H1 (cell line): Measurements from ENCODE around the gene ATG2B. TPM values are rescaled to one million over a fixed set of nuclear protein-coding genes. Genes with fewer than 3 reads are reported as not detected.

Experiments
- CTCF ChIA-PET: fragments of 300-600 bp; sonication (Branson Sonifier 250); formaldehyde crosslinking; loops from one replicate; lab custom pipeline; 2021; ENCODE audit not compliant: partially characterized antibody; lab: Charles Lee
- POLR2A ChIA-PET: fragments of 300-600 bp; sonication (Branson Sonifier 250); formaldehyde crosslinking; loops from one replicate; lab custom pipeline; 2021; ENCODE audit warnings: inconsistent platforms; ENCODE audit not compliant: partially characterized antibody; lab: Charles Lee
- DNase-seq, 2 experiments: peaks; one replicate each; pipeline versions ENCODE4 v3.0.0 to v3.0.0-alpha.2; 2010 to 2022; ENCODE audit warnings: low spot score in 2 of 2, low read depth in 1 of 2, mixed read lengths in 1 of 2
- FAIRE-seq: peaks from 2 replicates; lab custom pipeline; 2011; peaks lifted over from hg19 to GRCh38; lab: Jason Lieb, UNC
- H2AFZ ChIP-seq: 2 replicates; pipeline ENCODE4 v1.8.1; 2012; ENCODE audit warnings: low read length, inconsistent platforms
- H2AK5ac ChIP-seq: 2 replicates; pipeline ENCODE4 v1.6.1; 2013; ENCODE audit warnings: low read depth, low read length
- H2BK120ac ChIP-seq: replicated peaks from 2 replicates; pipeline ENCODE3; 2013; ENCODE audit warnings: low read depth, low read length, inconsistent platforms
- H2BK12ac ChIP-seq: 2 replicates; pipeline ENCODE4 v1.6.1; 2013; ENCODE audit warnings: low read depth, low read length
- H2BK15ac ChIP-seq: 2 replicates; pipeline ENCODE4 v1.6.1; 2013; ENCODE audit warnings: low read length
- H2BK20ac ChIP-seq: 2 replicates; pipeline ENCODE4 v1.6.1; 2013; ENCODE audit warnings: low read length
- H2BK5ac ChIP-seq: 2 replicates; pipeline ENCODE4 v1.6.1; 2013; ENCODE audit warnings: low read depth, low read length
- H3K14ac ChIP-seq: 2 replicates; pipeline ENCODE4 v1.6.1; 2013; ENCODE audit warnings: inconsistent platforms; ENCODE audit not compliant: insufficient read length
- H3K18ac ChIP-seq: 2 replicates; pipeline ENCODE4 v1.6.1; 2013; ENCODE audit warnings: low read length; ENCODE audit errors: extremely low read depth
- H3K23ac ChIP-seq: 2 replicates; pipeline ENCODE4 v1.6.1; 2013; ENCODE audit warnings: inconsistent platforms; ENCODE audit not compliant: insufficient read length
- H3K23me2 ChIP-seq: 2 replicates; pipeline ENCODE4 v1.6.1; 2013; ENCODE audit warnings: low read depth, low read length
- H3K27ac ChIP-seq: 2 replicates; pipeline ENCODE4 v1.6.1; 2011; ENCODE audit warnings: low read depth, low read length, inconsistent platforms
- H3K27me3 ChIP-seq, 4 experiments: replicated peaks in 1 of 4; 1 replicate in 1 of 4; 2 replicates in 3 of 4; pipeline versions ENCODE4 v1.6.1 to v1.8.1; 2011 to 2013; ENCODE audit warnings: low read length in 3 of 4, mild to moderate bottlenecking in 3 of 4, inconsistent platforms in 2 of 4, mixed read lengths in 2 of 4, moderate library complexity in 1 of 4; ENCODE audit not compliant: control insufficient read depth in 3 of 4, insufficient read depth in 3 of 4; ENCODE audit errors: extremely low read depth in 1 of 4
- H3K36me3 ChIP-seq, 4 experiments: 2 replicates each; pipeline versions ENCODE4 v1.6.1 to v1.8.1; 2011 to 2013; ENCODE audit warnings: mild to moderate bottlenecking in 4 of 4, low read length in 3 of 4, moderate library complexity in 2 of 4, control low read depth in 1 of 4, inconsistent platforms in 1 of 4; ENCODE audit not compliant: insufficient read depth in 4 of 4, control insufficient read depth in 2 of 4
- H3K4ac ChIP-seq: replicated peaks from 2 replicates; pipeline ENCODE3; 2013; ENCODE audit warnings: low read length, low read depth, mixed read lengths, inconsistent platforms; ENCODE audit not compliant: insufficient read length
- H3K4me1 ChIP-seq, 4 experiments: replicated peaks in 1 of 4; 1 replicate in 1 of 4; 2 replicates in 3 of 4; pipeline versions ENCODE4 v1.6.1 to v1.8.1; 2011 to 2013; ENCODE audit warnings: low read length in 3 of 4, inconsistent platforms in 2 of 4, mixed read lengths in 1 of 4; ENCODE audit not compliant: insufficient read depth in 4 of 4, control insufficient read depth in 3 of 4
- H3K4me2 ChIP-seq, 2 experiments: 2 replicates each; pipeline versions ENCODE4 v1.6.1 to v1.8.1; 2011 to 2013; ENCODE audit warnings: low read depth in 2 of 2, low read length in 2 of 2, control low read depth in 1 of 2, inconsistent platforms in 1 of 2, mild to moderate bottlenecking in 1 of 2; ENCODE audit not compliant: insufficient read depth in 1 of 2
- H3K4me3 ChIP-seq, 4 experiments: fragments of 200-600, 300-600 bp in 1 of 4; sonication (generic), shearing (Covaris generic), sonication (Bioruptor Twin) in 1 of 4; 2 replicates each; pipeline versions ENCODE4 v1.5.1 to v1.8.1; 2011 to 2016; ENCODE audit warnings: low read length in 4 of 4, low read depth in 3 of 4, control low read depth in 2 of 4, inconsistent platforms in 2 of 4, mild to moderate bottlenecking in 2 of 4, mixed read lengths in 1 of 4, moderate library complexity in 1 of 4; ENCODE audit not compliant: insufficient read depth in 2 of 4; ENCODE audit errors: extremely low read depth in 1 of 4
- H3K56ac ChIP-seq: replicated peaks from 2 replicates; pipeline ENCODE3; 2013; ENCODE audit warnings: low read depth, mild to moderate bottlenecking, mixed read lengths, low read length, inconsistent platforms; ENCODE audit not compliant: insufficient read length
- H3K79me1 ChIP-seq: 2 replicates; pipeline ENCODE4 v1.6.1; 2013; ENCODE audit warnings: low read depth, low read length, control low read depth
- H3K79me2 ChIP-seq, 2 experiments: 2 replicates each; pipeline versions ENCODE4 v1.6.1 to v1.8.1; 2012 to 2013; ENCODE audit warnings: low read length in 2 of 2, mild to moderate bottlenecking in 2 of 2, inconsistent platforms in 1 of 2; ENCODE audit not compliant: insufficient read depth in 2 of 2, control insufficient read depth in 1 of 2
- H3K9ac ChIP-seq, 4 experiments: replicated peaks in 1 of 4; 1 replicate in 1 of 4; 2 replicates in 3 of 4; pipeline versions ENCODE4 v1.6.1 to v1.8.1; 2011 to 2013; ENCODE audit warnings: low read depth in 3 of 4, low read length in 3 of 4, control low read depth in 2 of 4, mild to moderate bottlenecking in 2 of 4, moderate library complexity in 2 of 4, inconsistent platforms in 1 of 4; ENCODE audit errors: extremely low read depth in 1 of 4
- H3K9me3 ChIP-seq, 2 experiments: 2 replicates each; pipeline versions ENCODE4 v1.6.1 to v1.8.1; 2012 to 2013; ENCODE audit warnings: mild to moderate bottlenecking in 2 of 2, moderate library complexity in 2 of 2, control low read depth in 1 of 2, inconsistent platforms in 1 of 2, low read depth in 1 of 2, low read length in 1 of 2, mixed read lengths in 1 of 2; ENCODE audit not compliant: insufficient read depth in 2 of 2
- H4K20me1 ChIP-seq, 2 experiments: replicated peaks in 1 of 2; 2 replicates each; pipeline versions ENCODE3 to v1.8.1; 2011 to 2013; ENCODE audit warnings: inconsistent platforms in 2 of 2, low read length in 2 of 2, mild to moderate bottlenecking in 1 of 2; ENCODE audit not compliant: insufficient read depth in 2 of 2, control insufficient read depth in 1 of 2
- H4K5ac ChIP-seq: 2 replicates; pipeline ENCODE4 v1.6.1; 2013; ENCODE audit warnings: low read length, low read depth, mixed read lengths, inconsistent platforms; ENCODE audit not compliant: insufficient read length
- H4K8ac ChIP-seq: 2 replicates; pipeline ENCODE4 v1.8.0; 2013; ENCODE audit warnings: mild to moderate bottlenecking, moderate library complexity, low read length, inconsistent platforms; ENCODE audit not compliant: insufficient read depth; ENCODE audit errors: extremely low read depth
- H4K91ac ChIP-seq: replicated peaks from 2 replicates; pipeline ENCODE3; 2013; ENCODE audit warnings: low read length, mixed read lengths, inconsistent platforms; ENCODE audit not compliant: insufficient read length
- HDAC2 ChIP-seq, 2 experiments: fragments of 300-600 bp in 1 of 2; sonication (generic) in 1 of 2; IDR thresholded peaks; 2 replicates each; pipeline ENCODE4 v1.6.1; 2011 to 2012; ENCODE audit warnings: low read depth in 2 of 2, low read length in 2 of 2, mild to moderate bottlenecking in 2 of 2, moderate library complexity in 2 of 2, borderline replicate concordance in 1 of 2, inconsistent platforms in 1 of 2
- JUND ChIP-seq: IDR thresholded peaks from 2 replicates; pipeline ENCODE4 v1.6.1; 2011; ENCODE audit warnings: mild to moderate bottlenecking, improper control_type of control experiment, low read length
- KDM4A ChIP-seq: IDR thresholded peaks from one replicate; pipeline ENCODE4 v1.7.1; 2012; ENCODE audit warnings: low read depth, mild to moderate bottlenecking, moderate library complexity, low read length, inconsistent platforms; ENCODE audit not compliant: severe bottlenecking
- KDM5A ChIP-seq: fragments of 200-600 bp; IDR thresholded peaks from 2 replicates; pipeline ENCODE4 v1.7.1; 2012; ENCODE audit warnings: mild to moderate bottlenecking, low read length, inconsistent platforms, mixed read lengths
- WGBS, 2 experiments: shearing (Covaris generic) in 1 of 2; methylation state at CpG; one replicate each; pipeline versions ENCODE4 v1.1.6 to v1.1.7; 2013 to 2015; ENCODE audit warnings: low lambda C conversion rate in 2 of 2, mixed read lengths in 2 of 2, inconsistent platforms in 1 of 2, low coverage in 1 of 2, missing lambda C conversion rate in 1 of 2; ENCODE audit not compliant: insufficient replicate concordance in 2 of 2, insufficient coverage in 1 of 2, insufficient read length in 1 of 2; ENCODE audit errors: extremely low coverage in 1 of 2, missing lambda C conversion rate in 1 of 2; 5-methylcytosine and 5-hydroxymethylcytosine counted together
- polyA plus RNA-seq, 7 experiments: library from polyadenylated mRNA; depleted of rRNA in 3 of 7; stranded (reverse) in 5 of 7; unstranded in 2 of 7; fragments of >200 nt in 5 of 7; fragments of 200-250 nt in 2 of 7; gene quantifications; 1 replicate in 5 of 7; 2 replicates in 1 of 7; 4 replicates in 1 of 7; pipeline versions ENCODE4 v1.2.1 to v1.2.3, GENCODE V29; 2011 to 2013; ENCODE audit warnings: missing spikeins in 2 of 7, mixed read lengths in 2 of 7
- total RNA-seq: library from RNA; stranded (reverse); fragmentation: NEBNext Ultra II Directional; extraction: Animal tissue kit (Norgen Biotek cat#: 25700); gene quantifications from 2 replicates; pipeline ENCODE4 v1.2.1, GENCODE V29; 2021

ATG2B gene
- total and polyA plus RNA-seq, 2 of the 8 experiments (the other 6 are each of a cell fraction or from before 2014, with no cell fraction given) = 4.6 to 14.4 TPM

- no peak overlapping the region for H4K8ac ChIP-seq
- no peaks in the 10 kb centered on the region for H3K36me3 ChIP-seq
- no peaks in the 10 kb centered on the region for H3K9me3 ChIP-seq
- no peak overlapping the region for H2BK15ac ChIP-seq
- no peak overlapping the region for H2BK120ac ChIP-seq
- no peaks in the 10 kb centered on the region for H3K27me3 ChIP-seq
- H3K14ac ChIP-seq = no peak overlapping the region
- H3K9ac ChIP-seq = no peak overlapping the region
- POLR2A ChIA-PET = no interaction called here
- no peak overlapping the region for H3K56ac ChIP-seq
- H4K91ac ChIP-seq = no peak overlapping the region
- no peak overlapping the region for H3K4ac ChIP-seq
- DNase-seq = no peak
- H2BK5ac ChIP-seq = no peak overlapping the region
- H4K20me1 ChIP-seq = no peaks in the 10 kb centered on the region
- H3K79me2 ChIP-seq = no peaks in the 10 kb centered on the region
- no peak overlapping the region for H3K4me3 ChIP-seq
- H3K4me2 ChIP-seq = no peak overlapping the region
- no peak overlapping the region for H2BK20ac ChIP-seq
- H3K79me1 ChIP-seq = no peaks in the 10 kb centered on the region
- no peak overlapping the region for H2BK12ac ChIP-seq
- CTCF ChIA-PET = no interaction called here
- TF ChIP-seq JUND (no peak), KDM4A (no peak), KDM5A (no peak), HDAC2 (IDR thresholded peaks at IDR 0.05; ENCODE audit: borderline replicate concordance in 1 of 2, low read depth in 2 of 2, low read length in 2 of 2) (no peak)
- no peak overlapping the region for H2AK5ac ChIP-seq
- FAIRE-seq = no peak
- H4K5ac ChIP-seq = no peak overlapping the region
- no peaks in the 10 kb centered on the region for H3K23me2 ChIP-seq
- H3K4me1 ChIP-seq = no peaks in the 10 kb centered on the region
- H3K18ac ChIP-seq = no peak overlapping the region
- no peak overlapping the region for H2AFZ ChIP-seq
- no peak overlapping the region for H3K23ac ChIP-seq
- 86% methylated on average over 3 of the region's 3 CpGs; no CpG with 5 or more reads in 1 of the 2 experiments for WGBS, 2 experiments
- no peak overlapping the region for H3K27ac ChIP-seq
Measured at GRCh38 chr14:96403409-96403808, 40.3 kb upstream of the ATG2B start.
